Uterus (tissue), 4 donors: Measurements from ENCODE around the gene VANGL1. TPM values are rescaled to one million over a fixed set of nuclear protein-coding genes. Genes with fewer than 3 reads are reported as not detected.

Source experiments
- DNase-seq, 2 donors: peaks; one replicate each; pipeline ENCODE4 v3.0.0-alpha.2; 2019 to 2020
- H3K27ac ChIP-seq, 2 donors: fragments of 200-600 bp; sonication (generic); 1 replicate in 1 of 2; 2 replicates in 1 of 2; pipeline ENCODE4 v1.5.1; 2016 to 2018
- H3K27me3 ChIP-seq, 2 donors: fragments of 200-600 bp; sonication (generic); one replicate each; pipeline ENCODE4 v1.5.1; 2018 to 2019; ENCODE audit warnings: control low read depth in 1 of 2
- H3K36me3 ChIP-seq, 2 donors: fragments of 200-600 bp; sonication (generic); one replicate each; pipeline ENCODE4 v1.5.1; 2019; ENCODE audit warnings: control low read depth in 1 of 2
- H3K4me1 ChIP-seq, 2 donors: fragments of 200-600 bp; sonication (generic); one replicate each; pipeline ENCODE4 v1.5.1; 2018 to 2019; ENCODE audit warnings: control low read depth in 1 of 2
- H3K4me3 ChIP-seq, 2 donors: fragments of 200-600 bp; sonication (generic); 1 replicate in 1 of 2; 2 replicates in 1 of 2; pipeline ENCODE4 v1.5.1; 2018 to 2019; ENCODE audit warnings: mild to moderate bottlenecking in 1 of 2
- H3K9me3 ChIP-seq, 2 donors: fragments of 200-600 bp; sonication (generic); one replicate each; pipeline ENCODE4 v1.5.1; 2019; ENCODE audit warnings: control low read depth in 1 of 2
- CTCF ChIP-seq, 4 experiments: fragments of 200-600 bp in 2 of 4; fragments of 450-650 bp in 2 of 4; sonication (generic) in 2 of 4; IDR thresholded peaks; one replicate each; pipeline ENCODE4 v1.5.1; 2016 to 2019; ENCODE audit warnings: antibody characterized with exemption in 4 of 4, mild to moderate bottlenecking in 2 of 4, moderate library complexity in 1 of 4
- POLR2A ChIP-seq, 2 donors: fragments of 450-650 bp; IDR thresholded peaks; one replicate each; pipeline ENCODE4 v1.6.1; 2016; ENCODE audit warnings: antibody characterized with exemption in 2 of 2, mild to moderate bottlenecking in 1 of 2, moderate library complexity in 1 of 2
- intact Hi-C: fragments of 100-400 bp; cut with DNase I; formaldehyde crosslinking; loops from one replicate; pipeline ENCODE4 v1.15.1; 2023; ENCODE audit warnings: low total_unique reads
- total RNA-seq, 4 donors: library from RNA; depleted of rRNA in 3 of 4; stranded (reverse); fragments of >200 nt in 3 of 4; gene quantifications; one replicate each; pipeline versions ENCODE4 v1.1.0 to v1.2.4, GENCODE V29; 2014 to 2023
- donor health status: DM: yes; HTN: yes; CAD: no.

Gene VANGL1
- total RNA-seq, 4 donors from 2014 or later = 2.8 to 22.3 (median 11.9) TPM

- Histone ChIP-seq H3K27me3 (no peaks in the 10 kb centered on the region), H3K4me3 (no peak overlapping the region), H3K36me3 (no peaks in the 10 kb centered on the region), H3K4me1 (no peaks in the 10 kb centered on the region), H3K9me3 (no peaks in the 10 kb centered on the region), H3K27ac (peak overlapping the region; percentile 48 to 66)
- no peak for DNase-seq
- intact Hi-C loops = no loop called here
- TF ChIP-seq POLR2A (IDR thresholded peaks at IDR 0.05) = no peak
- no peak for TF ChIP-seq CTCF (IDR thresholded peaks at IDR 0.05)
These were observed 86.6 kb downstream of the VANGL1 start for GRCh38 chr1:115728341-115728740.

- Histone ChIP-seq H3K36me3 (no peaks in the 10 kb centered on the region), H3K27me3 (no peaks in the 10 kb centered on the region), H3K27ac (no peak overlapping the region), H3K4me1 (no peaks in the 10 kb centered on the region), H3K9me3 (no peaks in the 10 kb centered on the region), H3K4me3 (no peak overlapping the region)
- intact Hi-C loops = no loop called here
- no peak for DNase-seq
- TF ChIP-seq CTCF (IDR thresholded peaks at IDR 0.05) (no peak), POLR2A (IDR thresholded peaks at IDR 0.05) (no peak)
These were observed 88.0 kb downstream of the VANGL1 start for GRCh38 chr1:115729756-115730155.

- no peak for TF ChIP-seq CTCF (IDR thresholded peaks at IDR 0.05)
- Histone ChIP-seq H3K36me3 (no peaks in the 10 kb centered on the region), H3K4me1 (no peaks in the 10 kb centered on the region), H3K27ac (no peak overlapping the region), H3K27me3 (no peaks in the 10 kb centered on the region), H3K9me3 (no peaks in the 10 kb centered on the region), H3K4me3 (no peak overlapping the region)
- no peak for DNase-seq
- intact Hi-C loops = no loop called here
These were observed 90.5 kb downstream of the VANGL1 start for GRCh38 chr1:115732316-115732715.

GRCh38 chr1:115740811-115741210, 99.0 kb downstream of the VANGL1 start:
- H3K4me1 ChIP-seq = no peaks in the 10 kb centered on the region
- H3K4me3 ChIP-seq = no peak overlapping the region
- no peak for DNase-seq
- H3K27ac ChIP-seq = no peak overlapping the region
- H3K27me3 ChIP-seq = no peaks in the 10 kb centered on the region
- no peak for TF ChIP-seq CTCF (IDR thresholded peaks at IDR 0.05)
- TF ChIP-seq POLR2A (IDR thresholded peaks at IDR 0.05) = no peak
- H3K9me3 ChIP-seq = no peaks in the 10 kb centered on the region
- no peaks in the 10 kb centered on the region for H3K36me3 ChIP-seq
- intact Hi-C loops = no loop called here

- Histone ChIP-seq H3K27me3 (no peaks in the 10 kb centered on the region), H3K4me3 (no peak overlapping the region), H3K9me3 (no peaks in the 10 kb centered on the region), H3K4me1 (no peaks in the 10 kb centered on the region), H3K36me3 (no peaks in the 10 kb centered on the region), H3K27ac (no peak overlapping the region)
- TF ChIP-seq POLR2A (IDR thresholded peaks at IDR 0.05) (no peak), CTCF (IDR thresholded peaks at IDR 0.05) (no peak)
- no peak for DNase-seq
- intact Hi-C loops = no loop called here
These were observed 103.0 kb downstream of the VANGL1 start for GRCh38 chr1:115744646-115745275.
